Hematopoietic multipotent progenitor cell treated with erythropoietin and hydrocortisone succinate and interleukin-3 and kit ligand, for 17 days (in vitro differentiated cells): ENCODE measurements around the gene ALDH6A1.
A peak's percentile ranks its signal among the peaks of the same experiment; 100 is the strongest.
"Not testable (repeated sequence)": the region's sequence is repeated elsewhere in the genome, so short reads cannot be mapped to it uniquely, and the experiment has no call there.

ENCODE experiments used
- DNase-seq: peaks from one replicate; pipeline ENCODE4 v3.0.0-alpha.2; 2015; ENCODE audit warnings: low spot score

The ALDH6A1 gene

GRCh38 chr14:74084277-74085046 is at the start of gene ALDH6A1, which contains the start of gene LIN52:
Gene ALDH6A1, minus strand, starts transcription at chr14:74084453. Its CDS starts 59 bp downstream, at chr14:74084394.
Gene LIN52, plus strand, starts transcription at chr14:74084956. Its CDS starts 19 bp downstream, at chr14:74084975.
- DNase-seq = peak; percentile 100

- no peak for DNase-seq
These were observed 43.4 kb upstream of the ALDH6A1 start for GRCh38 chr14:74127634-74128033.

GRCh38 chr14:74126315-74127013 is 42.2 kb upstream of the ALDH6A1 start:
- DNase-seq = no peak

GRCh38 chr14:74125487-74125886 is 41.2 kb upstream of the ALDH6A1 start:
- DNase-seq = not testable (repeated sequence)

- DNase-seq = peak; percentile 74
These were observed 27.4 kb upstream of the ALDH6A1 start for GRCh38 chr14:74111395-74112216.

GRCh38 chr14:74109369-74109768 is 25.1 kb upstream of the ALDH6A1 start:
- no peak for DNase-seq

GRCh38 chr14:74105381-74105780 is 21.1 kb upstream of the ALDH6A1 start:
- DNase-seq = no peak

GRCh38 chr14:74089251-74090020 is 5.2 kb upstream of the ALDH6A1 start:
- peak; percentile 18 for DNase-seq

- no peak for DNase-seq
These were observed 1.6 kb upstream of the ALDH6A1 start for GRCh38 chr14:74085828-74086227.

- no peak for DNase-seq
These were observed 889 bp upstream of the ALDH6A1 start for GRCh38 chr14:74085047-74085637.

GRCh38 chr14:74083784-74084276 is 423 bp downstream of the ALDH6A1 start:
- DNase-seq = no peak

GRCh38 chr14:74083161-74083560 is 1.1 kb downstream of the ALDH6A1 start:
- no peak for DNase-seq

- DNase-seq = no peak
These were observed 2.8 kb downstream of the ALDH6A1 start for GRCh38 chr14:74081491-74081890.

- DNase-seq = no peak
These were observed 3.3 kb downstream of the ALDH6A1 start for GRCh38 chr14:74080820-74081460.

- DNase-seq = no peak
These were observed 6.9 kb downstream of the ALDH6A1 start for GRCh38 chr14:74077401-74077800.

- DNase-seq = peak; percentile 10
These were observed 18.3 kb downstream of the ALDH6A1 start for GRCh38 chr14:74065746-74066575.

- no peak for DNase-seq
These were observed 19.4 kb downstream of the ALDH6A1 start for GRCh38 chr14:74064883-74065282.

GRCh38 chr14:74064426-74064825 is 19.8 kb downstream of the ALDH6A1 start:
- DNase-seq = no peak

- DNase-seq = no peak
These were observed 21.5 kb downstream of the ALDH6A1 start for GRCh38 chr14:74062809-74063150.
